HG03378 (cell line): Measurements from ENCODE around the gene DAPK3.
"Not testable (repeated sequence)": the region's sequence is repeated elsewhere in the genome, so short reads cannot be mapped to it uniquely, and the experiment has no call there.

Experiments used
- ATAC-seq: cut with Tn5 transposase; IDR thresholded peaks from one replicate; pipeline ENCODE4 v1.9.1; 2021; ENCODE audit warnings: mild to moderate bottlenecking, moderate library complexity; ENCODE audit not compliant: unreplicated experiment

DAPK3 gene

DNA sequence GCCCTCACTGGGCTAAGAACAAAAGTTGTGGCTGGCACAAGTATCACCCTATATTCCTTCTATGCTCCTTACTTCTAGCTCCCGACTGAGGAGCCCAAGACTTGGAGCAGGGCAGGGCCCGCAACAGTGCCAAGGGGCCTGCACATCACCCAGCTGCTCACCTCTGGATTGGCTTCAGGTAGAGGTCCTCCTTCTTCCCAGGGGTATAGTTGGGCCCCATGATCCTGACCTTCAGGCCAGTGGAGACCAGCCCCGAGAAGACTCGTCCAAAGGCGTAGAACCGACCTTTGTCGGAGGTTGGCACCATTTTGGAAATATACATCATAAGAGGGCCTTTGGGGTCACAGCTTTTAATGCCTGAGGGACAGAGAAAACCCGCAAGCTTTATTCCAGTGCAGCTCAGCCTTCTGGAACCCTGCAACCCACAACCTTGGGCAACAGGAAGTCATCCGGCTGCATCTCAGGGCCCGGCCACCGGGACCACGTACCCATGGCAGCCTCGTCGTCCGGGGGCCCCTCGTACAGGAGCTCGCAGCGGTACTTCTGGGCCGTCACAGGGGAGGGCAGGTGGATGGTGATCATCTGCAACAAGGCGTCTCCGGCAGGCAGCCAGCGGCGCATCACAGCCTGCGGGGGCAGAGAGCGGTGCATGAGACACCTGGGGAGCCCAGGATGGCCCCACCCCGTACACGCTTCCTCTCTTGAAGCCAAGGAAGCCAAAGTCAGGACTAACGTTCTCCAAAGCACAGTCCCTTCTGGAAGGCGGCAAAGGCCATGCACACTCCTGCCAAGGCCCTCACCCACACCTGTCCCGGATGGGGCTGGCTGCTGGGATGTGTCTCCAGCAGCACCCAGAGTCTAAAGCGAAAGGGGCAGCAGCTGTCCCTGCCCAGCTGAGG, 9.7 kb upstream of the DAPK3 start:
- ATAC-seq, result no peak

DNA sequence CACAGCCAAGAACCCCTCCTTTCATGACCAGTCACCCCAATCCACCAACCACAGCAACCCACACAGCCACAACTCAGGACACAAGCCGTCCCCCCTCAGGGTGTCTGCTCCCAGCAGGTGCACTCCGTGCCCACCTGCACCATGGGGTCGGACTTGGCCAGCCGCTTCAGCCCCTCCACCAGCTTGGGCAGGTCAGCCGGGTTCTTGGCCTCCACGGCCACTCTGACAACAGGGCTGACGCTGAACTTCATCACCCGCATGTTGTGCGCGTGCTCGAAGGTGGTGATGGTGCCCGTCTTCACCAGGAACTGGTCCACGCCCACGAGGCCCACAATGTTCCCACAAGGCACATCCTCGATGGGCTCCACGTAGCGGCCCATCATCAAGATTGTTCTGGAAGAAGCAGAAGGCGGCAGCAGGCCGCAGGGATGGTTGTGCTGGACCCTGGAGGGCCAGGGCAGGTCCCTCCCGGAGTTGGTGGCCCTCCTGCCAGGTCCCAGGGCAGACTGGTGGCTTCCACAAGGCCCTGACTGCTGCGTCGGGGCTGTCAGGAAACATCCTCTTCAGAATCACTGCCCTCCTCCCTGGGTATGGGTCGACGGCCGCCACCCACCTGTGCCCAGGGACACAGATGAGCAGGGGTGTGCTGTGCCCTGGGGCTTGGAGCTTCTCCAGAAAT, 8.9 kb upstream of the DAPK3 start:
- ATAC-seq, result no peak

DNA sequence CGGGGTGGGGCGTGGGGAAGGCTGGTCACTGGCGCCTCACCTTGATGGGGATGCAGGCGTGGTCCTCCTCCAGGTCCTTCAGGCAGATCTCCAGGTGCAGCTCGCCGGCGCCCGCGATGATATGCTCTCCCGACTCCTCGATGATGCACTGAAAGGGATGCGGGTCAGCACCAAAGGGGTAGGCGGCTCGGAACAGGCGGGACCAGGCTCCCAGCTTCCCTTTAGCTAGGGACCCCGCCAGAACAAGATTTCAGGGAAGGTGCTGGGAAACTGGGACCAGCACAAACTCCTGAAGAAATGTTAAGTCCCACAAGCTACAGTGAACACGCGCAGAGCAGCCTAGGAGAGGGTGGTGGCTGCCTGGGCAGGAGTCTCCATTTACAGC, 8.4 kb upstream of the DAPK3 start:
- ATAC-seq, result no peak

DNA sequence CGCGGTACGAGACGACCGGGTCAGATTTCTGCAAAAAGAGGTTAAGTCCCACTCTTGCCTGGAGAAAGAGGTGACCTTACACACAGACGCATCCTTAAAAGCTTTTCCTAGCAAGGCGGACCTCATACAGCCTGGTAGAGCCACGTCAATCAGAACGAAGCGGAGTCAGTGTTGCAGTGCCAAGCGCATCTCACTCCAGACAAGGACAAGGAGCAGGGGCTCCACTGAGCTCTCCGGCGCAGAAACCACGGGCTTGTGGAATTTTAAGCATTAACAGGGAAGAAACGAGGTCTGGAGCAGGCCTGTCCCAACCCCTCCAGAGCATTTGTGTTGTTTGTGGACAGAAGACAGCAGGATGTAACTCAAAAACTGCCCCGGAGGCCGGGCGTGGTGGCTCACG, 7.2 kb upstream of the DAPK3 start:
- no peak for ATAC-seq

DNA sequence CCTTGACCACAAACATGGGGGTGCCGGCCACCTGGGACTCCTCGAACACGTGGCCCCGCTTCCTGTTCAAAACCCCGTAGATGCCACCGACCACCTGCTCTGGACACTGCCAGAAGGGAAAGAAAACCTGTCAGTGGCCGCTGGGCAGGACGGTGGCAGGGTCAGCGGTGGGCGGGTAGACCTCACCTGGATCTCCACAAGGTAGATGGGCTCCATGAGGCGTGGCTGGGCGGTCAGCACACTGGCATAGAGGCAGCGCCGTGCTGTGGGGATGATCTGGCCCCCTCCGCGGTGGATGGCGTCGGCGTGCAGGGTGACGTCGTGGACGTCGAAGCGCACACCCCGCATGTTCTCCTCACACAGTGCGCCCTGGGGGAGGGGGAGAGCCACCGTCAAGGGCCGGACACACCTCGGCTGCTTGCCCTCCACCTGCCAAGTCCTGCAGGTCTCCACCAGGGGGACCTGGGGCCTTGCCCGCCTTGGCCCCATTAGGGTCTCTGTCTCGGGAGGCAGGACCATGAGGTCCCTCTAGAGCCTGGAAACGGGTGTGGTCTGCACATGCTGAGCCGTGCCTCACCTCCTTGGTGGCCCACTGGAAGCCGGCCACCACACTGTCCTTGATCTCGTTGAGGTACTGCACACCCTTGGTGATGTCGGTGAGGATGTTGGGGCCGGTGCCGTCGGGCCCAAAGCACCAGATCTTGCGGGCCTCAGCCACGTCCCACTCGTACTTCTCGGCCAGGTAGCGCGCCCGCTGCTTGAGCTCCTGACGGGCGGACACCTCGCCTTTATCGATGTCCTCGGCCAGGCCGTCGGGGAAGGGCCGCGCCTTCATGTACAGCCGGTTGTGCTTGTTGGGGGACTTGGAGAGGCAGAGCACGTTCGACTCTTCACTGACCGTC, 6.6 kb upstream of the DAPK3 start:
- ATAC-seq, result no peak

DNA sequence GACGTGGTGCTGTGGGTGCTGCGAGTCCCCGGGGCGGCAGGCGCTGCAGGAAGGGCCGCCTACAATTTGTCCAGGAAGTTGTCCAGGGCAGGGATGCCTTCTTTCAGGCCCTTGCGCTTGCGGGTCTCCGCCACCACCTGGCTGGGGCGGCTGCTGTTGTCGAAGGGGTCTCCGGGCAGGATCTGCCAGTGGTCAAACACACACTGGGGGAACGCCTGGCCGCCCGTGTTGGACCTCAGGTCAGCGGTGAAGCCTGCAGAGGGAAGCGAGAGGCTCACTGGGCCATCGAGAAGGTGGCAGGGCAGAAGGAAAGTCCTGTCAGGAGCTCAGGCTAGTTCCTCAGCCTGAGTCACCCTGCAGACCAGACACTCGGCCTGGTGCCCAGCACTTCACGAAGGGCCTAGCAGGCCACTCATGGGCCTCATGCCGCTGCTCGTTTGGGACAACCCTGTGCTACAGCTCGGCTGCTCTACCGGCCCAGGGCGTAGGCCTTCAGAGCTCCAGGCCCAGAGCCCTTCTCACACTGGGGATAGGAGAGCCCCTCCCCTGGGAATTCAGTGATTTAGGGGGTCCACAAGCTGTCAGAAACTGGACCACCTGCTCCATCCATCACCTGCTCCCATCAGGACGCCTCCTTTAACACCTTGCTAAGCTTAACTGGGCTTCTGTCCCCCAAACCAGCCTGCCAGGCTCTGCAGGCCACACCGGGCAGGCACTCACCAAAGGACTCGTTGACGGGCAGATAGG, 5.8 kb upstream of the DAPK3 start:
- ATAC-seq, result no peak

DNA sequence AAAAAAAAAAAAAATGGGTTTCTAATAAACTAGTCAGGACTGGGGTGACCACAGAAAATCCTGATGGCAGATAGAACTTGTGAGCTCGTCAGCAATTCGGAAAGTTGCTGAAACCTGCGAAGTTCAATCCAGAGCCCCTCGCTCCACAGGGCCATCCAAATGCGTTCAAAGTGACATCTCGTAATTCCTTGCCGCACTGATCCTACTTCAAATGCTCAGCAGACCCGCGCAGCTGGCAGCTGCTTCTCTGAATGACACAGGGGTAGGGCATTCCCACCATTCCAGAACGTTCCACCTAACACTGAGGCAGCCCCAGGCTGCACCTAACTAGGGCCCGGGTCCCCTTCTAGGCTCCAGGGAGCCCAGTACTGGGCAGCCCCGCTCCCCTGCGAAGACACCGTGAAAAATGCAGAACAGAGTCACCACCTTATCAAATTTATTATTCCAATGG, 4.8 kb upstream of the DAPK3 start:
- no peak for ATAC-seq

DNA sequence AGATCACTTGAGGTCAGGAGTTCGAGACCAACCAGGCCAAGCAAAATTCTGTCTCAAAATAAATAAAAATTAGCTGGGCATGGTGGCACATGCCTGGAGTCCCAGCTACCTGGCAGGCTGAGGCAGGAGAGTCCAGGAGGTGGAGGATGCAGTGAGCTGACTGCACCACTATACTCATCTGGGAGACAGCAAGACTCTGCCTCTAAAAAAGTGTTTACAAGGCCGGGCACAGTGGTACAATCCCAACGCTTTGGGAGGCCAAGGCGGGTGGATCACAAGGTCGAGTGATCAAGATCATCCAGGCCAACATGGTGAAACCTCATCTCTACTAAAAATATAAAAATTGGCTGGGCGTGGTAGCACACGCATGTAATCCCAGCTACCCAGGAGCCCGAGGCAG, 4.2 kb upstream of the DAPK3 start:
- no peak for ATAC-seq

DNA sequence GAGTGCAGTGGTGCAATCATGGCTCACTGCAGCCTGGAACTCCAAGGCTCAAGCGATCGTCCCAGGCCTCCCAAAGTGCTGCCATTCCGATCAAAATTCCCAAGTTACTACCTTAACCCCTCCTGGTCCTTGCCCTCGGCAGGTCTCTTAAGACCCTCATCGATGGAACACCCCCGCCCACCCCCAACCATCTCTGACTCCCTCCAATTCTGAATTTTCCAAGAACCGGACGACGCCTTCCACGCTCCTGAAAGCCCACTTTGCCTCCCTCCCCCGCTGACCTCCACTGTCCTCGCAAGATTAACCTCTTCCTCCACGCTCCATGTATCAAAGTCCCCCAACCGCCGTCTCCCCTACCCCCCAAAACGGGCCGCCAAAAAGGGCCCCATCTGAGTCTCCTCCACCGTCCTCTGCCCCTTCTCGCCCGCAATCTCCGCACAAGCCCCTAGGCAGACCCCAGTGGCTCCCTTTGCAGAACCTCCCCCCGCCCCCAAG, 539 bp downstream of the DAPK3 start:
- no peak for ATAC-seq

DNA sequence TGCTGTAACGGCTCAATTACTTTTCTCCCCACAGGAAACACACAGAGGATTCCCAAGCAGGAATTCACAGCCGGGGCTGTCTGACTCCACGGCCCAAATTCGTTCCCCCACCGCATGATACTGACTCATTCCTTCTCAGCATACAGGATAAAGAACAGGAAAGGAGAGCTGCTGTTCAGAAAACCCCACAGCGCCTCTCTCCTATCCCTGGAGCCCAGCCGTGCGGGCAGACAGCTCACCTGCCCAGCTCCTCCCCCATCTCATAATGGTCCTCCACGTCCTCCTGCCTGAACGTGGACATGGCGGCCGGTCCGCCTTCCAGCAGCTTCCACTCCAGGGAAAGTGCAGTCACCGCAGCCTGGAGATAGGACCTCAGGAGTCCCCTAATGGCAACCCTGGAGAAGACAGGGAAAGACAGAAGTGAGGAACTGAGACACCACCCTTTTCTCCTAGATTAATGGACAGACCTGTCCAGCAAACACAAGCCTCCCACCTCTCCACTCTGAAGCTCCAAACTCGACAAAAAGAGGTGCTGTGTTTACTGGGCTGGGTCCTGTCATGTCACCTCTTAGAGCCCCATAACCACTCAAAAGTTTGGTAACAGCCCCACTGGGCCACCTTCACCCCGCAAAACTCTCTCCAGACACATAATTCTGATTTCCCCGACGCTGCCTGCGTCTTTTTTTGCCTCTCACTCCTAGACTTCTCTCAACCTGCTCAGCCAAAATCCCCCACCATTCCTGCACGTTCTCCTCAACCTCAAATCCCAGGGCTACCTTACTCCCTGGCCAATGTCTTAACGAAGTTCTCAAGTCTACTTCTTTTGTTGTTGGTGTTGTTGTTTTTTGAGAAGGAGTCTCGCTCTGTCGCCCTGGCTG, 1.2 kb downstream of the DAPK3 start:
- no peak for ATAC-seq

DNA sequence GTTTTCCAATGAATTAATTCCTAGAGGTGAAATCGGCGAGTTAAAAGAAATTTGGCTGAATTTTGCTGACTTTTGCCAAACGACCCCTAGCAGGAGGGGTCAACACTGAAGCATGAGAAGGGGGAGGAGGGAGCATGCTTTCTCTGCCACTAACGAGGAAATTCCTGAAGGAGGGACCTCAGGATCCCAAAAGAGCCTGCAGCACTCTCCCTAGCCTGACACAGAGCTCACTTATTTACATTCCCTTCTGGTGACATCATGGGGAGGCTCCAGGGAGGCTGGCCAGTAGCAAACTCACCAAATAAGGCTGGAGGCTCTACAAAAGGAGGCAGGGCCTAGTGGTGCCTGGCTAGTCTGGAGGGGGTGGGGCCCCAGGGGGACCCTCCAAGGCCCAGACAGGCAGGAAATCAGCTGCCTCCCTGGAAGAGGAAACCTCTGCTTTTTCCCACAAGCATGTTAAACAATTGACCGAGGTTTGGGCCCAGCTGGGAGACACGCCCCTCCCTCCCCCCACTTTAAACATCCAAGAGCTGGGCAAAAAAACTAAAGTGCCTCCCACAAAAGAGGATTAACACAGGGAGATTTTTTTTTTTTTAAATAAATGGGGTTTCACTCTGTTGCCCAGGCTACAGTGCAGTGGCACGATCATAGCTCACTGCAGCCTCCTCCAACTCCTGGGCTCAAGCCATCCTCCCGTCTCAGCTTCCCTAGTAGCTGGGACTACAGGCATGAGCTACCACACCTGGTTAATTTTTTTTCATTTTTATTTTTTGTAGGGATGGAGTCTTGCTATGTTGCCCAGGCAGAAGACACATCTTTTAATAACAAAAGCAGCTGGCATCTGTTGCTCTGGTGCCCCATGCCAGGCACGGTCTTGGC, 2.1 kb downstream of the DAPK3 start:
- no peak for ATAC-seq

DNA sequence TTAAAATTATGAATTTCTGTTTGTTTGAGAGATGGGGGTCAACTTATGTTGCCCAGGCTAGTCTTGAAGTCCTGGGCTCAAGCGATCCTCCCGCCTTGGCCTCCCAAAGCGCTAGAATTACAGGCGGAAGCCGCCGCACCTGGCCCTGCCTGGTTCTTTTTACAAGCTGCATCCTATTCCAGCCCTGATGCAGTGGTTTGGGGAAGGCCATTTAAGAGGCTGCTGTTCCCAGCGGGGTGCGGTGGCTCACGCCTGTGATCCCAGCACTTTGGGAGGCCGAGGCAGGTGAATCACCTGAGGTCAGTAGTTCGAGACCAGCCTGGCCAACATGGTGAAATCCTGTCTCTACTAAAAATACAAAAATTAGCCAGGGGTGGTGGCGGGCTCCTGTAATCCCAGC, 2.9 kb downstream of the DAPK3 start:
- not testable (repeated sequence) for ATAC-seq

DNA sequence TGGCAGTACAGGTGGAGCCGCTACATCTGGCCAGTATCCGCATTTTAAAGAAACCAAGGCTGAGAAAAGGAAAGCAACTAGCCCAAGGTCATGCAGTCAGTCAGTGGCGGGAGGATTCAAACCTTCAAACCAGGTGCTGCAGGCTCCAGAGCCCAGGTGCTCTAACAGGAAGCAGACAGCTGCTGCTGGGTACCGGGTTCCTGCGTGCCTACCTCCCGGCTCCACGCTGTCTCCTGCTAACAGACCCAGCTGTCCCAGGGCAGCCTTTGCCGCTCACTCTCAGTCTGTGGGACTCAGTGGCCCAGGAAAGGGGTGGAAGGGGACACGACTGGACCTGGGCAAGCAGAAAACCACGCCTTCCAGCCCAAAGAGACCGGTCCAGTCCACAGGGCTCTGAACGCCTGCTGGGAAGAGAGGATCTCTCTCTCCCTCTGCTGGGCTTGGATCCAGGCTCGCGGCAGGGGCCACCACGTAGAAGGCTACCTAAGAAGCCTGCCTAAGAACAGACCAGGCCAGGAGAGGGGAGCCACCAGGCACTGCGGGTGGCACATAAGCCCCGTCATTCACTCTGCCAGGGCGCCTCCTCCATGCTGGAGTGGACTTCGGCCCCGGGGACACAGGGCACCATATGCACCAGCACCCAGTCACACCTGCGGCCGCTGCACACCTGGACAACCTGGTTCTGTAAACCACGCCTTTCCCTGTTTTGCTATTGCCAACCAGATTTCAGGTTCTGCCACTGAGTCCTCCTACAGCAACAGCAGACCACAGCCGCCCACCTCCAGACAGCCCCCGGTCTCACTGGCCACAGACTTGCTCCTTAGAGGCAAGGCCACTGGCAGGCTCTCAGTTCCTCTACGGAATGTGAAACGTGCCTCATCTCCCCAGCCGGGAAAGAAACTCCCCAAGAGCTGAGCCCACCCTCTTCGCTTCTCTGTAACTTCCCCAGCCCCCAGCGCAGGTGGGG, 4.6 kb downstream of the DAPK3 start:
- ATAC-seq, result no peak

DNA sequence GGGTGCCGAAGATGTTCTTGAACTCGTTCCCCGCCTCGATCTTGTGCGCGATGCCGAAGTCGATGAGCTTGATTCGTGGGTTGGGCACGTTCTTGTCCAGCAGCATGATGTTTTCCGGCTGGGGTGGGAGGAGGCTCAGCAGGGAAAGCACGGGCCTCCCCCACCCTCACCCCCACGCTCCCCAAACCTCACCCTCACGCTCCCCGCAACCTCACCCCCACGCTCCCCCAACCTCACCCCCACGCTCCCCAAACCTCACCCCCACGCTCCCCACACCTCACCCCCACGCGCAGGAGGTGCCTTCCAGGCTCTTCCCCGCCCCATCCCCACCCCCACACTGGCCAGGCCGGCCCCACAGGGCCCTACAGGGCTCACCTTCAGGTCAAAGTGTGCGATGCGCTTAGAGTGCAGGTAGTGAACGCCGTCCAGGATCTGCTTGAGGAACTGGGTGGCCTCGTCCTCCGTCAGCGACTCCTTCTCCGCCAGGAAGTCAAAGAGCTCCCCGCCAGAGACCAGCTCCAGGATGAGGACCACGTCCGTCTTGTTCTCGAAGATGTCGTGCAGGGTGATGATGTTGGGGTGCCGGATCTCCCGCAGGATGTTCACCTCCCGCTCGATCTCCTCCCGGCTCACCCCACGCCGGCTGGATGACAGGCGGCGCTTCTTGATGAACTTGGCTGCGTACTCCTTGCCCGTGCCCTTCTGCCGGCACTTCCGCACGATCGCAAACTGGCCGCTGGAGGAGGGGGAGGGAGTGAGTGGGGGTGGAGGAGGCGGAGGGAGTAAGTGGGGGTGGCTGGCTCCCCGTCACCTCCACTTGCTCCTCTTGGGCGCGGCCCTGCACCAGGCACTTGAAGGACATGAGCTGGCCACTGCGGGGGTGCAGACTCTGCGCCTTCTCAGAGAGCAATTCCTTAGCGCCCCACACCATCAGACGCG, 6.4 kb downstream of the DAPK3 start:
- ATAC-seq, result no peak

DNA sequence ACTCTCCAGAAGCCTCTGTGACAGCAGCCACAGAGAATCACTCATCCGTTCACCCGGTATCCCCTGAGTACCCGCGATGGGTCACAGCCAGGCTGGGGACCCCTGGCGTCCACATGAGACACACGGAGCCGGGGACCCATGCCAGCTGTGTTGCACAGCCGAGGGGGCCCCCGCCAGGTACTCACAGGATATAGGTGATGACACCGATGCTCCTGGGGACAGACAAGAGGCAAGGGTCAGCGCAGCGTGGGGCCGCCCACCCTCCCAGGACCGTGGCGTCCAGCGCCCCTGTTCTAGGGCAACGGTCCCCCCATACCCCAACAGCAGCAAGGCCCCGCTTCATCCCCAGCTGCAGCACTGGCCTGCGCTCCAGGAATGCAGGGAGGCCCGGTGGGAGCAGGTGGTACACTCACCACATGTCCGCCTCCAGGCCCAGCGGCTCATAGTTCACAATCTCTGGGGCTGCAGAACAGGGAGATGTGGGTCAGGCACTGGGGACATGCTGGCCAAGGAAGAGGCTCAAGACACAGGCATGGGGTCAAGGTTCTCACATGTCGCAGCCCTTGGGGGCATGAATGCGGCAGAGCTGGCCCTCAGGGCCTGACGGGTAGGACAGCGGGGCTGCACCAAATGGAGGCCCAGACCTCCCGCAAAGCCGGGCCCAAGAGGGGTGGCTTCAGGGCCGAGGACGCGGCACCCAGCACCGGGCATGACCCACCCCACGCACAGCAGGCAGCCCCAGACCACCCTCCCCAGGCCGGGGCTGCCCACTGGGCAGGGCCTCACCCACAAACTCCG, 7.2 kb downstream of the DAPK3 start:
- ATAC-seq, result no peak
